C4-2B (cell line): ENCODE measurements around the gene FHL3.

ENCODE experiments used
- H3K27ac ChIP-seq: fragments of 450-650 bp; 2 replicates; pipeline ENCODE4 v1.5.1; 2017
- ZFX ChIP-seq: fragments of 450-650 bp; IDR thresholded peaks from 2 replicates; pipeline ENCODE4 v1.6.1; 2017
- TF ChIP-seq, protein P1 (sequence below): fragments of 450-650 bp; conservative IDR thresholded peaks from 2 replicates; pipeline ENCODE4 v1.5.1; 2017; ENCODE audit warnings: mild to moderate bottlenecking

FHL3 gene

DNA sequence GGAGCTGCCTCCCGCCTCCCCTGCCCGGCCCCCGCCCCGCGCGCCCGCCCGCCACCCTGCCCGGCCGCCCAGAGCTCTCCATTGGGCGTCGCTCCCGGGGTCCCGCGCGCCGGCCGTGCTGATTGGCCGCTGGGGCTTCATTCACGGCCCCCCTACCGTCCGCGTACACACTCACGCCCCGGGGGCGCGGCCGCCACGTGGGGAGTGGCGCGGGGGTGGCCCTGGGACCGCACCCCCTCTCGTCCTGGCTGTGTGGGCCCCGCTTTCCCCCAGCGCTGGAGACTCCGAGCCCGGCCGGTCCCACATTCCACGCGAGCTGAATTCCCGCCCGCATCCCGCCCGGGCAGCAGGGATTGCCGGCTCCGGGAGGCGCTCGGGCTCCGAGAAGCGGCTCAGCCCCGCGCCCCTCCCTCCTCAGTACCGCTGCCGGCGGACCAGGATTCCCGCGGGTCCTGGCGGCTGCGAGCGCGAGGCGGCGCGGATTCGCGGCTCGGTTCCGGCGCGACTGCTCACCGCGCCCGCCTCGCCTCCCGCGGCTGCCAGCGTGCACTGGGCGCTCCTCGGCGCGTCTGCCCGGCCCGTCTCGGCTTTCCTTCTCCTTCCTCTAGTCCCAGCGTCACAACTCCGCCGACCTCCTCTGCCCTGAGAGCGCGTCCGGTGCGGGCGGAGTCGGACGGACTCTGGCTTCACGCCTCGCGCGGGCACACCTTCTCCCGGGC is 41.7 kb upstream of the FHL3 start:
- no peak for TF ChIP-seq ZFX
- TF ChIP-seq, protein P1, sequence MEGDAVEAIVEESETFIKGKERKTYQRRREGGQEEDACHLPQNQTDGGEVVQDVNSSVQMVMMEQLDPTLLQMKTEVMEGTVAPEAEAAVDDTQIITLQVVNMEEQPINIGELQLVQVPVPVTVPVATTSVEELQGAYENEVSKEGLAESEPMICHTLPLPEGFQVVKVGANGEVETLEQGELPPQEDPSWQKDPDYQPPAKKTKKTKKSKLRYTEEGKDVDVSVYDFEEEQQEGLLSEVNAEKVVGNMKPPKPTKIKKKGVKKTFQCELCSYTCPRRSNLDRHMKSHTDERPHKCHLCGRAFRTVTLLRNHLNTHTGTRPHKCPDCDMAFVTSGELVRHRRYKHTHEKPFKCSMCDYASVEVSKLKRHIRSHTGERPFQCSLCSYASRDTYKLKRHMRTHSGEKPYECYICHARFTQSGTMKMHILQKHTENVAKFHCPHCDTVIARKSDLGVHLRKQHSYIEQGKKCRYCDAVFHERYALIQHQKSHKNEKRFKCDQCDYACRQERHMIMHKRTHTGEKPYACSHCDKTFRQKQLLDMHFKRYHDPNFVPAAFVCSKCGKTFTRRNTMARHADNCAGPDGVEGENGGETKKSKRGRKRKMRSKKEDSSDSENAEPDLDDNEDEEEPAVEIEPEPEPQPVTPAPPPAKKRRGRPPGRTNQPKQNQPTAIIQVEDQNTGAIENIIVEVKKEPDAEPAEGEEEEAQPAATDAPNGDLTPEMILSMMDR: no peak; the same call in 1 of the 2 replicates
- peak overlapping the region; percentile 6; the same call in 1 of the 2 replicates for H3K27ac ChIP-seq

DNA sequence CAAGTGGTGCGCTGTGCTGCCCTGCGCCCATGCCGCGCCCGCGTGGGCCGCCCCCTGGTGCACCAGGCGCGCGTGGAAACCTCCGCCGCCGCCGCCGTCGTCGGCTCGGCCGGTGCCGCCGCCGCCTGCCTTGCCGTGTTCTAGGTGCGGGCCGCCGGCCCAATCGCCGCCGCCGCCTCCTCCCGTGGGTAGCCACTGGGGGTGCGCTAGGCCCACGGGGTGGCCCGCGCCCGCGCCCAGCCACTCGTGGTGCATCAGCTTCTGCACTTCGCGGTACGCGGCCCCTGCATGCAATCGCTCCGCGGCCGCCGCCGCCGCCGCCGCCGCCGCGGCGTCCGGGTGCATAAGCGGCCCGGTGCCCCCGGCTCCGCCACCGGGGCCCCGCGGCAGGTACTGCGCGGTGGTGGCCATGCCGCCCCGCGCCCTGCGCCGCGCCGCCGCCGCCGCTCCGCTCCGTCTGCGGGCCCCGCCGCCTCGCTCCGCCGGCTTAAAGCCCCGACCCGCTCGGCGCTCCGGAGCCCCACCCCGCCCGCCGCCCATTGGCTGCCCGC is 41.1 kb upstream of the FHL3 start, which contains the start of gene POU3F1:
POU3F1 (minus strand) TSS at position 461 of the 551 bp plus-strand sequence; CDS start at position 411, 50 bp downstream.
- H3K27ac ChIP-seq: peak within 1 kb of the TSS; percentile 6; the same call in 1 of the 2 replicates
- TF ChIP-seq, protein P1: no peak
- no peak for TF ChIP-seq ZFX

DNA sequence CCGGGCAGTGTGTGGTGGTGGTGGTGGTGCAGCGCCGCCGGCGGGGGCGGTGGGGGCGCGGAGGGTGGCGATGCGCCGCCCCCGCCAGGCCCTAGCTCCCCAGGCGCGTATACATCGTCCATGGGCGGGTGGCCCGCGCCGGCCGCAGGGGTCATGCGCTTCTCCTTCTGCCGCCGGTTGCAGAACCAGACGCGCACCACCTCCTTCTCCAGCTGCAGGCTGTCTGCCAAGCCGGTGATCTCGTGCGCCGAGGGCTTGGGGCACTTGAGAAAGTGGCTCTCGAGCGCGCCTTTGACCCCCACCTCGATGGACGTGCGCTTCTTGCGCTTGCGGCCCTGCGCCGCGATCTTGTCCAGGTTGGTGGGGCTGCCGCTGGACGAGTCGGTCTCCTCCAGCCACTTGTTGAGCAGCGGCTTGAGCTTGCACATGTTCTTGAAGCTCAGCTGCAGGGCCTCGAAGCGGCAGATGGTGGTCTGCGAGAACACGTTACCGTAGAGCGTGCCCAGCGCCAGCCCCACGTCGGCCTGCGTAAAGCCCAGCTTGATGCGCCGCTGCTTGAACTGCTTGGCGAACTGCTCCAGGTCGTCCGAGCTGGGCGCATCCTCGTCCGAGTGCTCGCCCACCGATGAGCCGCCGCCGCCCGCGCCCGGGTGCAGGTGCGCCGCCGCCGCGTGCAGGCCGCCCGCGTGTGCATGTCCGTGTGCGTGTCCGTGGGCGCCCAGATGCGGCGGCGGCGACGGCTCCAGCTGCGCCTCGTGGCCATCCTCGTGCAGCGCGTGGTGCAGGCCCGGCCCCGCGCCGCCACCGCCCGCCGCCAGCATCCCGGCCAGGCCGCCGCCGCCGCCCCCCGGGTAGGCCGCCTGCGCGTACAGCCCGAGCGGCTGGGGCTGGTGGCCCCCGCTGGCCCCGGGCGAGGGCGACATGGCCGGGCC is 40.4 kb upstream of the FHL3 start:
- no peak overlapping the region for H3K27ac ChIP-seq
- TF ChIP-seq, protein P1: no peak
- no peak for TF ChIP-seq ZFX

DNA sequence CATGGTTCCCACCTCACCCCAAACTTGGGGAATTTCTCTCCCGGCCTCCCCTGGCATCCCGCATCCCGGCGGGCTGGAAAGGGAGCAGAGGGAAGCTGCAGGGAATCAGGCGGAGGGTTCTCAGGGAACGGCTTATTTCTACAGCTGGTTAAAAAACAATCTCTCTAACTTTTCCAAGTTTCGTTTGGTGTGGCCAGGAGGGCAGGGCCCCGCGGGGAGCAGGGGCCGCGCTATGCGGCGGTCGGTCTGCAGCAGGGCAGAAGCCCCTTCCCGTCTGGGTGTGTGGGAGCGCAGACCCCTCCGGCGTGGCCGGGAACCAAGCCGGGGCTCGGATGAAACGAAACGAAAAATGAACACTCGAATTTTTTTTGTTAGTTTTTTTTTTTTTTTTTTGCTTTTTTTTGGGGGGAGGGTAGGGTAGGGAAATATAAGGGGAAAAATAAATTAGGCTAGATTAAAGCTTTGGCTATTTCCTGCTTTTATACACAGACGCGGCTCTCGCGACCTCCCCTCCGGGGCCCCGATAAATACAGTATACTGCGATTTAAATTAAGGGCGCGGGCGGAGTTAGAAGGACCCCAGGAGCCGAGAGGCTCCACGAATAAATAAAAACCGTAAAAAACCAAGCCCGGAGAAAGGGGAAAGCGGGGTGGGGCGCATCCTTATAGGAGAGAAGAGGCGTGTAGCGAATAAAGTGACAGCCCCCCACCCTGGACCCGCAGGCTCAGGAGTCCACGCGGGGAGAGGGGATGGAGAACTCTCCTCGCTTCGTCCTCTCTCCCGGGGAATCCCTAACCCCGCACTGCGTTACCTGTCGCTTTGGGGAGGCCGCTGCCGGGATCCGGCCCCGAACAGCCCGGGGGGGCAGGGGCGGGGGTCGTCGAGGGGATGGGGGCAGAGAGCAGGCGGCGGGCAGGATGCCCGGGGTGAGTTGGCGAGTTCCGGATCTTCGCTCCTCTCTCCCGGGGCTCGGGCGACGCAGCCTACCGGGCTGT is 39.2 kb upstream of the FHL3 start:
- TF ChIP-seq ZFX: no peak
- H3K27ac ChIP-seq: no peak overlapping the region

DNA sequence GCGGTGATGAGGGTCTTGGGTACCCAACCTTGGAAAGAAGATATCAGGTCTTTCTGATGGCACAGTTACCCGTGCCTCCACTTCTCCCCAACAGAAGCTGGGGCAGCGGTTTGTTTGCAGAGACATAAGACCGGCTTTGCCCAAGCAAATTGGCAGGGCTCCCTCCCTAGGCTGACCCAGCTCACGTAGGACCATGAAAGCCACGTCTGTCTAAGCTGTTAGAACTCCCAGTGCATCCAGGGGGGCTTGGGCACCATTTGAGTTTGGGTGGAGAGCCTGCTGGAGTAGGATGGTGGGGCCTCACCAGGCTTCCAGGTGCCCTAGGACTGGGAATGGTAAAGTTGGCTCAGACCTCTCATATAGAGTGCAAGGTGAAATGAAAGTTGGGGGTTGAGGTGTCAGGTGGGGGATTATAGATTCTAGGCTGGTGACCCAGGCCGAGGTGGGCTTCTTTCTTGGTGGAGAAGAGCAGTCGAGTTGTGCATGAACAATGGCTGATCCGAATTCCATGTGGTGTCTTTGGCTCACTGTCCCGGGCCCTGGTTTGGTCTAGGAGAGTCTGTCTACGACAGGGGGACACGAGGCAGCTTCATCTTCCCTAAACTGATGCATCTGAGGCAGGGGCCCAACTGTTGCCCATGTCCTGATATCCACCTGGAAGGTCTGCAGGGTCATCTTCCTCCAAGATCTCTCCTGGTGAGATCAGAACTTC is 37.9 kb upstream of the FHL3 start:
- H3K27ac ChIP-seq: no peak overlapping the region
- TF ChIP-seq, protein P1: no peak
- TF ChIP-seq ZFX: no peak

DNA sequence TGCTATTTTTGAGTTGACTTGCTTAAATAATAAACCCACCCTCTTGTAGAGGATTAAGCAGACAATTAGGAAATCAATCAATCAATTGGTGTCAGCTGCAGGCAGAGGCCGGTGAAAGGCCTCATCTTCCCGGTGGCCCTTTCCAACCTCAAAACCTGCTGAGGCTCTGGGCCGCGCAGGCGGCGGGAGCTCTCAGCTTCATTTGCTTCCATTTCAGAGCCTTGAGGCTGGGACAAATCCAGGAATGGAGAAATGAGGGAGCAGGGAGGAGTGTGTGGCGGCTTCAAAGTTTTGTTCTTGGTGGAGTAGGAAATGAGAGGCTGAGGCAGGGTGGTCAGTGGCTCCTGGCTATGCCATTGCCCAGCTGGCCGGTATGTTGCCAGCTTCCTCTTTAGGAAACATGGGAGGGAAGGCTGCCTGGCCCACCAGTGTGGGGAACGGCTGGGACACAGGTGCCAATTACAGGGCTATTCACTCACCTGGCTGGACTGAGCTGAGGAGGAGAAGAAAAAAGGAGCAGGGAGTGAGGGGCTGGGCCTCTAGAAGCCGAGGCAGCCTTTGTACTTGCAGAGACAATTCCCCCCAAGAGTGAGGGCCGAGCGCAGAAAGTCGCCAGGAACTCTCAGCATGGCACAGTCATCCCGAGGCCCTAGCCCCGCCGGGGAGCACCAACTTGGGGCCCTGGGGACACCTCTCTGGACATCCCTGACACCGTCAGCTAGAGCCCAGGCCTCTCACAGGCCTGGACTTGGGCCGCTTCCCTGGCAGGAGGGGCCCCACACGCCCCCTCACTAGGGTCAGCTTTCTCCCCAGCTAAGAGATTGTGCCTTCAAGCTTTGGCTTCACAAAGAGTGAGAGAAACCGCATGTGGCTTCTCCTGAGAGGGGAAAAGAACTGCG is 36.9 kb upstream of the FHL3 start:
- TF ChIP-seq, protein P1: no peak
- TF ChIP-seq ZFX: no peak
- H3K27ac ChIP-seq: no peak overlapping the region
